Pericardium fibroblast (primary cell): ENCODE measurements around the gene ARHGEF33. TPM values are rescaled to one million over a fixed set of nuclear protein-coding genes. Genes with fewer than 3 reads are reported as not detected.

ENCODE experiments used
- total RNA-seq: library from RNA; depleted of rRNA; stranded (reverse); fragments of >200 nt; gene quantifications from 2 replicates; pipeline ENCODE4 v1.2.3, GENCODE V29; 2015

The ARHGEF33 gene
- total RNA-seq = 0.09 TPM in 1 of 2 replicates, not detected in the other

GRCh38 chr2:38889575-38889974, at the start of gene ARHGEF33:
Gene ARHGEF33 (plus strand): TSS chr2:38889875. CDS start chr2:38919448, 29,573 bp downstream.

DNA sequence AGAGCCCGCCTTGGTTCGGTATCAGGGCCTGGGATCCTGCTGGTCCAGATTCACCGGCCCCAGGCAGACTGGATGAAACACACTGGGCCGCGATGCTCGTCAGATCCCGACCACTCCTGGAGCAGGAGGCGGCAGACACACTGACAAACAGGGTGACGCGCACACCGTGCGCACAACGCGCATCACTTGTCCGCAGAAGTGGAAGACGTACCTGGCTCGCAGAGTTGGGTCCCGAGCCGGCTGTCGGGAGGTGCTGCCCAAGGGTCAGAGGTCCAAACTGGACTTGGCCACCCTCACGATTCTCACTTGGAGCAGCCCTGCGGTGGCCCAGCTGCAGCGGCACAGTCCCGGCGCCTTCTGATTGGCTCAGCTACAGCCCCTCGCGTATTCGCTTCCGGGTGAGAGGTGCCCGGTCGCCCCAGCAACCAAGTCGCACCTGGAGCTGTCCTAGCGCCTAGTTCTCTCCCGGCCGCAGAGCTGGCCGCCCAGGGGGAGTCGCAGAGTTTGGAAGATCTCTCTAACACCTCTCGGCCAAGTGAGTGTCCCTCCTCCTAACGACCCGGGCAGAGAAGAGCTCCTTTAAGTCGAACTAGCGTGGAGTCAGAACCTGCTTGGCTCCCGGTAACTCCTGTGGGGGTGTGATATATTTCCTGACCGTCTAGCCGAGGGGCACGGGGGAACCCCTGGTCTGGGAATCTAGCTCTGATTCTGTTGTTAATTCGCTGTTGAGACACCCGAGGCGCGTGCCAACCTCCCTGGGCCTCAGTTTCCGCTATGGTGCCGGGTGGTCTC, 13.9 kb upstream of the ARHGEF33 start, which contains the start of the genes DHX57 and MORN2:
TSS of gene DHX57 (minus strand) at position 359 of the 792 bp plus-strand sequence. CDS start 7,529 bp downstream, outside the sequence.
TSS of gene MORN2 (plus strand) at position 401 of the 792 bp plus-strand sequence.

Other genes with a start within 250 kb of the ARHGEF33 start
- gene GALM, start 223.8 kb upstream of the ARHGEF33 start, total RNA-seq = 10.0 and 11.9 TPM in 2 replicates
- gene SRSF7, start 138.5 kb upstream of the ARHGEF33 start, total RNA-seq = 35.4 and 69.3 TPM in 2 replicates
- 6.0 and 10.7 TPM in 2 replicates for gene GEMIN6, start 111.7 kb upstream of the ARHGEF33 start, total RNA-seq
- 10.7 and 14.6 TPM in 2 replicates for gene DHX57, start 13.9 kb upstream of the ARHGEF33 start, total RNA-seq
- 22.0 and 26.0 TPM in 2 replicates for gene MORN2, start 13.9 kb upstream of the ARHGEF33 start, total RNA-seq
- 9.2 and 15.4 TPM in 2 replicates for gene SOS1, start 231.2 kb downstream of the ARHGEF33 start, total RNA-seq